DOHH2 (cell line): ENCODE measurements around the gene ZMIZ1.

ENCODE experiments used
- H3F3A ChIP-seq: fragments of 200-600 bp; sonication (generic), shearing (Covaris generic); 2 replicates; pipeline ENCODE4 v1.6.0; 2016; ENCODE audit warnings: antibody characterized with exemption, mild to moderate bottlenecking; ENCODE audit not compliant: control insufficient read depth, insufficient read depth
- H3K27ac ChIP-seq: fragments of 200-600 bp; sonication (generic); 2 replicates; pipeline ENCODE4 v1.5.1; 2014; ENCODE audit warnings: low read depth, mild to moderate bottlenecking, low read length, moderate library complexity
- H3K27me3 ChIP-seq: fragments of 200-600 bp; sonication (generic); 2 replicates; pipeline ENCODE4 v1.6.1; 2014; ENCODE audit warnings: mild to moderate bottlenecking, low read length, mixed read lengths; ENCODE audit not compliant: control insufficient read depth
- H3K36me3 ChIP-seq: fragments of 200-600 bp; sonication (generic); 2 replicates; pipeline ENCODE4 v1.6.1; 2014; ENCODE audit warnings: mild to moderate bottlenecking, low read length, moderate library complexity, mixed read lengths; ENCODE audit not compliant: control insufficient read depth
- H3K4me1 ChIP-seq: fragments of 200-600 bp; sonication (generic); 2 replicates; pipeline ENCODE4 v1.6.1; 2014; ENCODE audit warnings: mild to moderate bottlenecking, low read length, mixed read lengths; ENCODE audit not compliant: control insufficient read depth
- H3K4me2 ChIP-seq: fragments of 200-600 bp; sonication (generic); 2 replicates; pipeline ENCODE4 v1.6.0; 2014; ENCODE audit warnings: mild to moderate bottlenecking, low read length, moderate library complexity
- H3K4me3 ChIP-seq: fragments of 200-600 bp; sonication (generic); 2 replicates; pipeline ENCODE4 v1.5.1; 2014; ENCODE audit warnings: mild to moderate bottlenecking, low read length, mixed read lengths
- H3K79me2 ChIP-seq: fragments of 200-600 bp; sonication (generic); 2 replicates; pipeline ENCODE4 v1.6.1; 2014; ENCODE audit warnings: mild to moderate bottlenecking, low read length, mixed read lengths; ENCODE audit not compliant: control insufficient read depth
- H3K9me2 ChIP-seq: fragments of 200-600 bp; sonication (generic); replicated peaks from 2 replicates; pipeline ENCODE4 v1.6.1; 2014; ENCODE audit warnings: mild to moderate bottlenecking, low read length, mixed read lengths; ENCODE audit not compliant: control insufficient read depth
- H3K9me3 ChIP-seq: fragments of 200-600 bp; sonication (generic); 2 replicates; pipeline ENCODE4 v1.6.1; 2014; ENCODE audit warnings: antibody characterized with exemption, low read length, mixed read lengths; ENCODE audit not compliant: control insufficient read depth, insufficient read depth
- H4K20me1 ChIP-seq: fragments of 200-600 bp; sonication (generic); 2 replicates; pipeline ENCODE4 v1.6.0; 2014; ENCODE audit warnings: low read depth, mild to moderate bottlenecking, antibody characterized with exemption, low read length, moderate library complexity; ENCODE audit not compliant: control insufficient read depth, insufficient read depth
- CTCF ChIP-seq: fragments of 200-600 bp; sonication (generic); IDR thresholded peaks from one replicate; pipeline ENCODE4 v1.5.1; 2014; ENCODE audit warnings: antibody characterized with exemption, mild to moderate bottlenecking, low read depth, low read length; ENCODE audit not compliant: poor library complexity, severe bottlenecking
- EZH2phosphoT487 ChIP-seq: fragments of 200-600 bp; sonication (generic); IDR thresholded peaks from 2 replicates; pipeline ENCODE4 v1.6.1; 2017; ENCODE audit warnings: borderline replicate concordance, mild to moderate bottlenecking, antibody characterized with exemption, low read length, moderate library complexity, mixed read lengths

The ZMIZ1 gene

DNA sequence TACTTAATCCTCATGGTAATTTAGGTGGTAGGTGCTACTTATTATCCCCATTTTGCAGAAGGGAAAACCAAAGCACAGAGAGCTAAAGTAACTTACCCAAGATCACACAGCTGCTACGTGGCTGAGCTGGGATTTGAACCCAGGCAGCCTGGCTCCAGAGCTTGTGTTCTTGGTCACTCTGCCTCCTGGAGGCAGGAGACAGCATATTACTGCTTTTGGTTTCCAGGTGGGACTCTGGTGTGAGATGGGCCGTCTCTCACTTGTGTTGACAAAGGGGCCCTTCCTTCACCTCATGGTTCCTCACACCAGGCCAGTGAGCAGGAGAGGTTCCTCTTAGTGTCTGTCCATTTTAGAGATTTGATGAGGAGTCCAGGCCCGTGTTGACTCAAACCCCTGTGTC lies 198.7 kb downstream of the ZMIZ1 start:
- Histone ChIP-seq H3K27ac (no peak overlapping the region), H4K20me1 (peaks cover 20% of the 10 kb centered on the region; the same call in 1 of the 2 replicates), H3K36me3 (no peaks in the 10 kb centered on the region), H3K9me3 (no peaks in the 10 kb centered on the region), H3K4me1 (peaks cover 23% of the 10 kb centered on the region), H3K9me2 (no peaks in the 10 kb centered on the region), H3F3A (no peaks in the 10 kb centered on the region), H3K79me2 (peaks cover 93% of the 10 kb centered on the region), H3K27me3 (no peaks in the 10 kb centered on the region), H3K4me3 (no peak overlapping the region), H3K4me2 (no peak overlapping the region)
- TF ChIP-seq CTCF, result peak; percentile 24
- TF ChIP-seq EZH2phosphoT487, result no peak

GRCh38 chr10:79268161-79268601 lies 199.4 kb downstream of the ZMIZ1 start:
- Histone ChIP-seq H3K79me2 (peaks cover 92% of the 10 kb centered on the region), H3K4me2 (no peak overlapping the region), H3K9me3 (no peaks in the 10 kb centered on the region), H3K4me1 (peaks cover 23% of the 10 kb centered on the region), H3K4me3 (no peak overlapping the region), H3K36me3 (no peaks in the 10 kb centered on the region), H3K9me2 (no peaks in the 10 kb centered on the region), H3K27me3 (no peaks in the 10 kb centered on the region), H3F3A (no peaks in the 10 kb centered on the region), H4K20me1 (peaks cover 20% of the 10 kb centered on the region), H3K27ac (no peak overlapping the region)
- TF ChIP-seq CTCF (no peak), EZH2phosphoT487 (no peak)

DNA sequence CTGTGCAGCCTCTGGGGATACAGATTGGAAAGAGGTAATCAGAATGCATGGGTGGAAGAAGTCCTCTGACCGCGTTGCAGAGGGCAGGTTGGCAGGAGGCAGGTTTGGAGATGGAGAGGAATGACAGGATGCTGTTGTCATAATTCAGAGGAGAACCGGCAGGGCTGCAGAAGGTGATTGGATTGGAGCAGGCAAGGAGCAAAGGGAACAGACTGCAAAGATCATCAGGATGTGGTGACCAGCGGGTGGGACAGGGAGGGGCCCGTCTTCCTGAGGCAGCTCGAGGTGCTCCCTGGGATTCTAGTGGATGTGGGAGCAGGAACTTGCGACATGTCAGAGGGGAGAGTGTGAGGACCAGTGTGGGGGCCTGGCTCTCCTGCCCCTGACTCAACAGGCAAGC lies 200.0 kb downstream of the ZMIZ1 start:
- Histone ChIP-seq H3K9me3 (no peaks in the 10 kb centered on the region), H3K36me3 (no peaks in the 10 kb centered on the region), H3K27me3 (no peaks in the 10 kb centered on the region), H3K79me2 (peaks cover 94% of the 10 kb centered on the region), H4K20me1 (peaks cover 20% of the 10 kb centered on the region), H3K4me2 (no peak overlapping the region), H3K4me1 (peaks cover 23% of the 10 kb centered on the region), H3K9me2 (no peaks in the 10 kb centered on the region), H3F3A (no peaks in the 10 kb centered on the region), H3K4me3 (no peak overlapping the region), H3K27ac (no peak overlapping the region)
- TF ChIP-seq CTCF (no peak), EZH2phosphoT487 (no peak)

DNA sequence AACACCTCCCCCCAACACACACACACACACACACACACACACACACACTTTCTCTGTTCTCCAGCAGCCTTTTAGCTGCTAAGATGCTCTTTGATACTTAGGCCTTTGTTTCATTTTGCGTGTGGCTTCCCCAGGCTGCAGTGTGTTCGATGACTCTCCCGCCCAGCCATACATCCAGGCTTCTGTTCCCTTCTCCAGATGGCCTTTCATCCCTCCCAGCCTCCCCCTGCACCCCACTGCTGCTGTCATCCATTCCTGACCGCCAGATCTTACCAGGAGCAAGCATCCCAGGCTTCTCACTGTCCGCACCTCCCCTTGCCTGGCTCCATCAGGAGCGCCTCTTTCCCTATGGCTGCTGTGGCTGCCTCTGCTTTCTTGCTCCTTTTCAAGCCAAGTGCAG lies 200.7 kb downstream of the ZMIZ1 start:
- Histone ChIP-seq H4K20me1 (peaks cover 20% of the 10 kb centered on the region), H3K4me2 (no peak overlapping the region)

More for the DNA sequence above, 200.7 kb downstream of the ZMIZ1 start:
- no peaks in the 10 kb centered on the region for H3K9me3 ChIP-seq
- H3F3A ChIP-seq, result no peaks in the 10 kb centered on the region
- H3K27me3 ChIP-seq, result no peaks in the 10 kb centered on the region
- no peak overlapping the region for H3K4me3 ChIP-seq
- no peak overlapping the region for H3K27ac ChIP-seq
- no peak for TF ChIP-seq CTCF
- TF ChIP-seq EZH2phosphoT487, result no peak
- H3K9me2 ChIP-seq, result no peaks in the 10 kb centered on the region
- H3K36me3 ChIP-seq, result no peaks in the 10 kb centered on the region
- H3K79me2 ChIP-seq, result peaks cover 94% of the 10 kb centered on the region
- H3K4me1 ChIP-seq, result peaks cover 23% of the 10 kb centered on the region
